Keratinocyte (primary cell): Measurements from ENCODE around the gene SMIM33.

Experiments
- CTCF ChIP-seq, 3 experiments: IDR thresholded peaks in 1 of 3; conservative IDR thresholded peaks in 1 of 3; optimal IDR thresholded peaks in 1 of 3; 2 replicates in 2 of 3; 3 replicates in 1 of 3; pipeline versions ENCODE3 to v1.5.1; 2011; ENCODE audit warnings: low read length in 3 of 3, mild to moderate bottlenecking in 3 of 3, moderate library complexity in 2 of 3, control low read depth in 1 of 3, inconsistent platforms in 1 of 3; ENCODE audit not compliant: insufficient read depth in 2 of 3; ENCODE audit errors: extremely low read depth in 1 of 3
- EZH2 ChIP-seq: IDR thresholded peaks from one replicate; pipeline ENCODE4 v1.6.1; 2012; ENCODE audit warnings: inconsistent platforms, mild to moderate bottlenecking, low read length, moderate library complexity

DNA sequence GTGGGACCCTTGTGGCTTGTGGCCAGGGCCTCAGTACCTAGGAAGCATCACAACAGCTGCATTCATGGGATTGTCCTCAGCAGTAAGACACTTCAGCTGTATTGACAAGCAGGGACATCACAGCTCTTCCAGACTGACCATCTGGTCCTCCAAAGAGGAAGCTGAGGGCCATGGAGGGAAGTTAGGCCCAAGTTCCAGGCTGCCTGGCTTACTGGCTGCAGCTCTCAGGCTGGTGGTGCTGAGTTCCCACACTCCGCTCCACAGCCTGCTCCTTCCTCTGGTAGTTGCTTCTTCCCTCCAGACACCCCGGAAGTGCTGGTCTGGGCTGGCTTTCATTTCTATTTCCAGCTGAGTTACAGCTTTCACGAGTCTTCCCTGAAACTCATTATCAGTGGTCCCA lies 17.5 kb downstream of the SMIM33 start:
- TF ChIP-seq CTCF (optimal IDR thresholded peaks at IDR 0.05 in 1 of 3, IDR thresholded peaks at IDR 0.05 in 1 of 3, conservative IDR thresholded peaks at IDR 0.05 in 1 of 3; ENCODE audit: extremely low read depth in 1 of 3, insufficient read depth in 2 of 3, low read length in 3 of 3): no peak
- no peak for TF ChIP-seq EZH2
